GM12865 (cell line): Measurements from ENCODE around the gene ADI1.
"Not testable (repeated sequence)": the region's sequence is repeated elsewhere in the genome, so short reads cannot be mapped to it uniquely, and the experiment has no call there.

Experiments used
- DNase-seq: peaks from one replicate; pipeline ENCODE4 v3.0.0; 2010; ENCODE audit warnings: low read depth
- H3K4me3 ChIP-seq: 2 replicates; pipeline ENCODE4 v1.5.1; 2011; ENCODE audit warnings: mild to moderate bottlenecking, low read depth, low read length, control low read depth
- CTCF ChIP-seq: IDR thresholded peaks from 2 replicates; pipeline ENCODE4 v1.5.1; 2011; ENCODE audit warnings: low read length, control low read depth, low read depth, inconsistent platforms; ENCODE audit not compliant: insufficient read depth; ENCODE audit errors: missing control alignments

The ADI1 gene

GRCh38 chr2:3493615-3494007 is 25.7 kb downstream of the ADI1 start:
- H3K4me3 ChIP-seq, result no peak overlapping the region
- no peak for TF ChIP-seq CTCF
- DNase-seq, result no peak

- DNase-seq, result no peak
- H3K4me3 ChIP-seq, result no peak overlapping the region
- no peak for TF ChIP-seq CTCF
Measured at GRCh38 chr2:3492951-3493614, 26.2 kb downstream of the ADI1 start.

- not testable (repeated sequence) for DNase-seq, H3K4me3 ChIP-seq
Measured at GRCh38 chr2:3492475-3492787, 26.9 kb downstream of the ADI1 start.

GRCh38 chr2:3491716-3492474 is 27.4 kb downstream of the ADI1 start:
- TF ChIP-seq CTCF, result no peak
- H3K4me3 ChIP-seq, result no peak overlapping the region
- DNase-seq, result no peak

- H3K4me3 ChIP-seq, result no peak overlapping the region
- no peak for DNase-seq
- TF ChIP-seq CTCF, result no peak
Measured at GRCh38 chr2:3491306-3491705, 28.0 kb downstream of the ADI1 start.

- H3K4me3 ChIP-seq, result no peak overlapping the region
- no peak for TF ChIP-seq CTCF
- DNase-seq, result peak; percentile 41
Measured at GRCh38 chr2:3490191-3491170, 28.9 kb downstream of the ADI1 start.

- no peak for DNase-seq
- H3K4me3 ChIP-seq, result no peak overlapping the region
- TF ChIP-seq CTCF, result no peak
Measured at GRCh38 chr2:3489764-3490115, 29.6 kb downstream of the ADI1 start.
